K562 (cell line): ENCODE measurements around the gene GNAI3. TPM values are rescaled to one million over a fixed set of nuclear protein-coding genes. Genes with fewer than 3 reads are reported as not detected.
A peak's percentile ranks its signal among the peaks of the same experiment; 100 is the strongest.

ENCODE experiments used
- ATAC-seq: fragments of 200-7000 bp; cut with Tn5 transposase; 3 replicates; pipeline ENCODE4 v1.9.1; 2020; ENCODE audit warnings: moderate library complexity
- BruUV-seq: library from RNA; stranded (reverse); fragments of 400-500 nt; replicated peaks from 2 replicates; lab custom pipeline; 2021; lab: Mats Ljungman, UMichigan
- CTCF ChIA-PET: fragments of 300-600 bp; formaldehyde crosslinking; extraction: SDS; loops from one replicate; lab custom pipeline; 2021; ENCODE audit warnings: low intra/inter-chr PET ratio; lab: Yijun Ruan, JAX
- POLR2A ChIA-PET: fragments of 300-600, 350-650 bp; sonication (Branson Sonifier 250); formaldehyde crosslinking; extraction: SDS; loops from one replicate; lab custom pipeline; 2021; ENCODE audit warnings: antibody characterized with exemption, inconsistent platforms; lab: Yijun Ruan, JAX
- DNase-seq, 4 experiments: peaks; one replicate each; pipeline versions ENCODE4 v3.0.0 to v3.0.0-alpha.2; 2011 to 2018; ENCODE audit warnings: low spot score in 3 of 4, mixed read lengths in 3 of 4; ENCODE audit errors: extremely low read depth in 1 of 4
- FAIRE-seq: peaks from 2 replicates; lab custom pipeline; 2011; peaks lifted over from hg19 to GRCh38; lab: Jason Lieb, UNC
- H2AFZ ChIP-seq: 2 replicates; pipeline ENCODE4 v1.6.0; 2011; ENCODE audit warnings: low read depth, low read length, control low read depth, inconsistent platforms
- H3K27ac ChIP-seq: fragments of 200-600 bp; 3 replicates; pipeline ENCODE4 v1.8.0; 2011; ENCODE audit warnings: low read depth, mild to moderate bottlenecking, control low read depth, inconsistent platforms, low read length, moderate library complexity, mixed read lengths; ENCODE audit errors: extremely low read depth
- H3K27me3 ChIP-seq, 2 experiments: fragments of 300-600 bp in 1 of 2; 2 replicates in 1 of 2; 3 replicates in 1 of 2; pipeline versions ENCODE4 v1.6.0 to v1.8.0; 2011; ENCODE audit warnings: inconsistent platforms in 2 of 2, low read length in 2 of 2, mild to moderate bottlenecking in 1 of 2, mixed read lengths in 1 of 2, moderate library complexity in 1 of 2; ENCODE audit not compliant: control insufficient read depth in 2 of 2, insufficient read depth in 2 of 2
- H3K36me3 ChIP-seq: fragments of 300-600 bp; 3 replicates; pipeline ENCODE4 v1.8.0; 2011; ENCODE audit warnings: mild to moderate bottlenecking, low read length, inconsistent platforms; ENCODE audit not compliant: control insufficient read depth, insufficient read depth
- H3K4me1 ChIP-seq, 2 experiments: fragments of 200-600 bp in 1 of 2; replicated peaks in 1 of 2; 2 replicates in 1 of 2; 3 replicates in 1 of 2; pipeline versions ENCODE4 v1.5.1 to v1.8.0; 2011; ENCODE audit warnings: inconsistent platforms in 2 of 2, low read length in 2 of 2, mild to moderate bottlenecking in 1 of 2, mixed read lengths in 1 of 2, moderate library complexity in 1 of 2; ENCODE audit not compliant: control insufficient read depth in 2 of 2, insufficient read depth in 2 of 2
- H3K4me2 ChIP-seq: 2 replicates; pipeline ENCODE4 v1.6.1; 2011; ENCODE audit warnings: low read length, control low read depth, inconsistent platforms, mixed read lengths; ENCODE audit not compliant: insufficient read depth
- H3K4me3 ChIP-seq: fragments of 200-600 bp; sonication (generic), shearing (Covaris generic); 2 replicates; pipeline ENCODE4 v1.5.1; 2016; ENCODE audit warnings: control low read depth, inconsistent platforms
- H3K79me2 ChIP-seq: fragments of 200-600 bp; 3 replicates; pipeline ENCODE4 v1.8.0; 2011; ENCODE audit warnings: low read length, inconsistent platforms; ENCODE audit not compliant: control insufficient read depth, insufficient read depth
- H3K9ac ChIP-seq, 2 experiments: 2 replicates each; pipeline versions ENCODE4 v1.6.0 to v1.6.1; 2011; ENCODE audit warnings: low read depth in 2 of 2, low read length in 2 of 2, control low read depth in 1 of 2, inconsistent platforms in 1 of 2, mild to moderate bottlenecking in 1 of 2, mixed read lengths in 1 of 2; ENCODE audit not compliant: insufficient read depth in 1 of 2
- H3K9me1 ChIP-seq: one replicate; pipeline ENCODE4 v1.6.0; 2011; ENCODE audit warnings: inconsistent platforms, mild to moderate bottlenecking, low read length, moderate library complexity; ENCODE audit not compliant: control insufficient read depth, insufficient read depth
- H3K9me3 ChIP-seq: replicated peaks from 2 replicates; pipeline ENCODE4 v1.5.1; 2011; ENCODE audit warnings: low read depth, low read length, inconsistent platforms; ENCODE audit not compliant: control insufficient read depth, insufficient read depth
- H4K20me1 ChIP-seq: replicated peaks from 2 replicates; pipeline ENCODE4 v1.6.1; 2011; ENCODE audit warnings: low read length, inconsistent platforms, mixed read lengths; ENCODE audit not compliant: control insufficient read depth, insufficient read depth
- DACH1 ChIP-seq: fragments of 450-650 bp; IDR thresholded peaks from 2 replicates; pipeline ENCODE4 v1.6.1; 2018; ENCODE audit not compliant: partially characterized antibody
- ETV5 ChIP-seq: sonication (generic); formaldehyde crosslinking; IDR thresholded peaks from 2 replicates; pipeline ENCODE4 v1.4.0; 2020; ENCODE audit warnings: low read depth, mild to moderate bottlenecking, missing genetic modification reagents
- GABPB2 ChIP-seq: fragments of 250-450 bp; sonication (Bioruptor Pico); conservative IDR thresholded peaks from 2 replicates; pipeline ENCODE4 v1.5.1; 2021; ENCODE audit warnings: mild to moderate bottlenecking
- MBD1 ChIP-seq: fragments of 250-450 bp; sonication (Bioruptor Pico); IDR thresholded peaks from 2 replicates; pipeline ENCODE4 v1.8.0; 2022; ENCODE audit warnings: inconsistent platforms
- MITF ChIP-seq: IDR thresholded peaks from 2 replicates; pipeline ENCODE4 v1.6.1; 2014; ENCODE audit warnings: antibody characterized with exemption
- NFIX ChIP-seq: fragments of 250-450 bp; sonication (Bioruptor Pico); IDR thresholded peaks from 2 replicates; pipeline ENCODE4 v1.4.0; 2020; ENCODE audit warnings: low read depth, mild to moderate bottlenecking, moderate library complexity
- SETDB1 ChIP-seq: IDR thresholded peaks from one replicate; pipeline ENCODE4 v1.6.1; 2012; ENCODE audit warnings: low read length, control low read depth, inconsistent platforms
- TFAM ChIP-seq: fragments of 250-450 bp; sonication (Bioruptor Pico); conservative IDR thresholded peaks from 2 replicates; pipeline ENCODE4 v1.5.0; 2021; ENCODE audit warnings: mild to moderate bottlenecking, moderate library complexity
- ZFP30 ChIP-seq: fragments of 250-450 bp; sonication (Bioruptor Pico); IDR thresholded peaks from 2 replicates; pipeline ENCODE4 v1.8.0; 2022; ENCODE audit warnings: moderate library complexity, mild to moderate bottlenecking, inconsistent platforms, borderline replicate concordance
- ZNF121 ChIP-seq: sonication (generic); formaldehyde crosslinking; conservative IDR thresholded peaks from 2 replicates; pipeline ENCODE4 v1.8.0; 2022; ENCODE audit warnings: missing genetic modification reagents
- ZNF696 ChIP-seq: fragments of 250-450 bp; sonication (Bioruptor Pico); conservative IDR thresholded peaks from 2 replicates; pipeline ENCODE4 v1.4.0; 2020; ENCODE audit warnings: mild to moderate bottlenecking, moderate library complexity
- WGBS: fragments of 100-300 bp; shearing (Covaris generic); methylation state at CpG from one replicate; pipeline ENCODE4 v1.1.6; 2016; ENCODE audit warnings: low coverage, mixed read lengths; ENCODE audit not compliant: insufficient coverage; ENCODE audit errors: missing lambda C conversion rate; 5-methylcytosine and 5-hydroxymethylcytosine counted together
- in situ Hi-C: fragments of 300-500 bp; cut with MboI; formaldehyde crosslinking; loops from 4 replicates; pipeline ENCODE4 v1.15.0; 2018; ENCODE audit warnings: inconsistent platforms, mixed read lengths
- intact Hi-C: fragments of 100-400 bp; cut with micrococcal nuclease; formaldehyde crosslinking; loops from 2 replicates; pipeline ENCODE4 v1.14.2; 2022
- polyA plus RNA-seq, 8 experiments: library from polyadenylated mRNA; depleted of rRNA in 4 of 8; stranded (reverse) in 5 of 8; unstranded in 3 of 8; fragments of >200 nt; fragmentation: Nextera tagmentation in 2 of 8; fragmentation: Illumina TruSeq in 1 of 8; extraction: Ambion mirVana in 2 of 8; extraction: Trizol in 1 of 8; gene quantifications; 2 replicates each; pipeline versions ENCODE4 v1.2.1 to v1.2.3, GENCODE V29; 2011 to 2014; ENCODE audit warnings: inconsistent platforms in 1 of 8, missing spikeins in 1 of 8
- total RNA-seq, 7 experiments: library from RNA; depleted of rRNA in 6 of 7; stranded (reverse); fragments of >200 nt in 6 of 7; fragmentation: Illumina TruSeq in 2 of 7; extraction: Trizol in 2 of 7; gene quantifications; 2 replicates each; pipeline versions ENCODE4 v1.2.1 to v1.2.3, GENCODE V29; 2011 to 2021; ENCODE audit warnings: low replicate concordance in 1 of 7

GNAI3 gene
- total and polyA plus RNA-seq, 9 of the 15 experiments (the other 6 are each of a cell fraction or from before 2014, with no cell fraction given): 6.3 to 13.2 (median 8.9) TPM

- ATAC-seq (no peak), DNase-seq (no peak), FAIRE-seq (no peak)
- Histone ChIP-seq H3K27me3 (no peaks in the 10 kb centered on the region), H3K9ac (no peak overlapping the region), H3K36me3 (no peaks in the 10 kb centered on the region), H3K79me2 (peaks cover 98% of the 10 kb centered on the region), H4K20me1 (peaks cover 13% of the 10 kb centered on the region; the same call in 1 of the 2 replicates), H3K27ac (no peak overlapping the region), H3K4me3 (no peak overlapping the region), H3K9me3 (no peaks in the 10 kb centered on the region), H3K9me1 (no peaks in the 10 kb centered on the region)
- CTCF ChIA-PET: no interaction called here
- POLR2A ChIA-PET: interaction anchor here (0.8 to 1.9 kb wide), 5 partner anchors 10 to 19 kb away, joined by 3 to 9 read pairs (median 5); partner anchors contain the start of gene GNAI3
- WGBS: 92% methylated on average over 3 of the region's 3 CpGs
- intact Hi-C loops: no loop called here
- no TSS peak for BruUV-seq
- in situ Hi-C loops: no loop called here
- no peak for TF ChIP-seq ZNF121 (CRISPR knock-in tag)
- TF ChIP-seq DACH1: peak; percentile 25
- TF ChIP-seq, all 486 proteins: peak for 1
- Histone ChIP-seq H2AFZ (no peak overlapping the region), H3K4me2 (no peak overlapping the region), H3K4me1 (peaks cover 4 to 7% of the 10 kb centered on the region in 2 experiments)
These were observed 16.8 kb downstream of the GNAI3 start for GRCh38 chr1:109565241-109565640.

GRCh38 chr1:109566982-109567381 is 18.6 kb downstream of the GNAI3 start:
- intact Hi-C loops (no loop called here), in situ Hi-C loops (no loop called here)
- FAIRE-seq (no peak), DNase-seq (no peak), ATAC-seq (no peak)
- H2AFZ ChIP-seq: no peak overlapping the region
- no peaks in the 10 kb centered on the region for H3K36me3 ChIP-seq
- no peak overlapping the region for H3K9ac ChIP-seq
- BruUV-seq: no TSS peak
- no peak overlapping the region for H3K27ac ChIP-seq
- H3K9me1 ChIP-seq: no peaks in the 10 kb centered on the region
- no peak overlapping the region for H3K4me2 ChIP-seq
- 24% methylated on average over 1 of the region's 1 CpG for WGBS
- no peaks in the 10 kb centered on the region for H3K9me3 ChIP-seq
- CTCF ChIA-PET: interaction anchor here (0.6 kb wide), 1 partner anchor 52 kb away, joined by 4 read pairs; no protein-coding TSS in a partner anchor
- peaks cover 17% of the 10 kb centered on the region; the same call in 1 of the 2 replicates for H4K20me1 ChIP-seq
- peaks cover 92% of the 10 kb centered on the region for H3K79me2 ChIP-seq
- H3K4me3 ChIP-seq: no peak overlapping the region
- no peaks in the 10 kb centered on the region for H3K27me3 ChIP-seq
- peaks cover 4 to 7% of the 10 kb centered on the region in 2 experiments for H3K4me1 ChIP-seq
- POLR2A ChIA-PET: no interaction called here
- TF ChIP-seq ZNF696: no peak
- no peak for TF ChIP-seq ZFP30
- TF ChIP-seq MITF: no peak
- no peak for TF ChIP-seq NFIX (CRISPR knock-in tag)
- TF ChIP-seq MBD1: no peak
- no peak for TF ChIP-seq ETV5 (CRISPR knock-in tag)
- no peak for TF ChIP-seq GABPB2 (CRISPR knock-in tag)
- no peak for TF ChIP-seq TFAM (CRISPR knock-in tag)
- no peak for TF ChIP-seq SETDB1
